Measurements from ENCODE around the gene MBD4. TPM values are rescaled to one million over a fixed set of nuclear protein-coding genes. Genes with fewer than 3 reads are reported as not detected.
"Not testable (repeated sequence)": the region's sequence is repeated elsewhere in the genome, so short reads cannot be mapped to it uniquely, and the experiment has no call there.

The MBD4 gene
- total RNA-seq, 2 experiments from 2014 or later: 50.1 to 50.6 TPM

DNA sequence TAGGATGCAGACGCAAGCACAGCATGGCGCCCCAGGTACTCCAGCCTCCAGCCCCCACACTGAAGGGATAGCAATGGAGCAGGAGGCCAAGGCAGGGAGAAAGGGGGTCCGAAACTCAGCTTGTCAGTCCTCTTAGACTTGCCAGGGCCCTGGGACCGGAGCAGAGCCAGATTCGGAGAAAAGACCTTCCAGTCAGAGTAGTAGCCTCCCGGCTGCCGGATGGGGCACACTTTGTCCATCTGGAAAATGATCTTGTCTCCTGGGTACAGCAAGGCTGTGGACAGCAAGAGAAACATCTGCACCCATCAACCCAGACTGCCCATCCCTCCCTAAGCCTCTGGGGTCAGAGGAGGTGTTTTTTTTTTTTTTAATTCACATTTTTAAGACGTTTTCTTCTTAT is 35.6 kb downstream of the MBD4 start:
- ATAC-seq (no peak), DNase-seq (no peak)
- ChIA-PET POLR2A (no interaction called here), CTCF (interaction anchor here (2.1 kb wide), 1 partner anchor 21 kb away, joined by 7 read pairs; no protein-coding TSS in a partner anchor)
- no peaks in the 10 kb centered on the region for H3K36me3 Mint-ChIP-seq (ENCODE audit: low read depth)
- no peak overlapping the region for H3K4me3 Mint-ChIP-seq
- H3K4me1 Mint-ChIP-seq (ENCODE audit: low read depth): peaks cover 6% of the 10 kb centered on the region
- no peak overlapping the region for H3K27ac Mint-ChIP-seq
- no peaks in the 10 kb centered on the region for H3K9me3 Mint-ChIP-seq (ENCODE audit: insufficient read depth)
- H3K27me3 Mint-ChIP-seq (ENCODE audit: low read depth): peaks cover 2% of the 10 kb centered on the region

DNA sequence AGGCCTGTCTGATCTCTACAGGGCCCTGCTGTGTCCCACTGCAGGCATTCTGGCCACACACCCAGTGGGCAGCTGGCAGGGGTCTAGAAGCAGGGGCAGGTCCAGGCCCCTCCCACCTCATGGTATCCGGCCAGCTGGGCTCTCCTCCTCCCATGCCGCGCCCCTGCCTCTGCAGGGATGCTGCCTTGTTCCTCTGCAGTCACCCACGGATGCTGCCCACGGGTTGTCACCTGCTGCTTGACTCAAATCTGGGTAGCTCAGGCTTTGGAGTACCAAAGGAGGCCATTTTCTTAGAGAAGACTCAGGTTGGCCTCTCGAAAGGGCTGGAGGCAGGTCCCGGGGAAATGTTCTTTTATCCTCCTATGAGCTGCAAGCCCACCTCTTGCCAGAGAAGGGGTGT is 36.3 kb downstream of the MBD4 start:
- Mint-ChIP-seq H3K36me3 (ENCODE audit: low read depth) (no peaks in the 10 kb centered on the region), H3K27me3 (ENCODE audit: low read depth) (peaks cover 2% of the 10 kb centered on the region), H3K27ac (no peak overlapping the region), H3K4me1 (ENCODE audit: low read depth) (peaks cover 9% of the 10 kb centered on the region), H3K4me3 (no peak overlapping the region), H3K9me3 (ENCODE audit: insufficient read depth) (no peaks in the 10 kb centered on the region)
- ChIA-PET CTCF (interaction anchor here (2.1 kb wide), 1 partner anchor 20 kb away, joined by 7 read pairs; no protein-coding TSS in a partner anchor), POLR2A (no interaction called here)
- no peak for ATAC-seq
- no peak for DNase-seq

DNA sequence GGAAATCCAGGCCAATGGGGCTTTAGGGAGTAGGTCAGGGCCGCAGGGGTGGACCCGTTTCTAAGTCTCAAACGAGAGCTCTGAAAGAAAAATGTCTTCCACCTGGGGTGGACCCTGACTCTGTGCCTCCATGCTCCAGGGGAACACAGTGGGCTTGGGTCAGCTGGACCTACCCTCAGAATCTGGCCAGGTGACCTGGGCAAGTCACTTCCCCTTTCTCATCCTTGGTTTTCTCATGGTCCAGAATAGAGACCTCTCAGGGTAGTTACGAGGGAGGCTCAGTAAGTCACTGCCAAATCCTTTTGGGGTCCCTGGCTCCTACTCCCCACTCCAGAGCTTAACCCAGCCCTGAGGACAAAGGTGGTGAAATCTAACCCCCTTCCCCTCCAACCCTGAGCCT is 37.1 kb downstream of the MBD4 start:
- Mint-ChIP-seq H3K4me1 (ENCODE audit: low read depth) (peaks cover 17% of the 10 kb centered on the region), H3K27ac (peak overlapping the region; percentile 28), H3K27me3 (ENCODE audit: low read depth) (peaks cover 2% of the 10 kb centered on the region), H3K36me3 (ENCODE audit: low read depth) (peaks cover 3% of the 10 kb centered on the region), H3K4me3 (no peak overlapping the region), H3K9me3 (ENCODE audit: insufficient read depth) (no peaks in the 10 kb centered on the region)
- no peak for DNase-seq
- CTCF ChIA-PET: no interaction called here
- ATAC-seq: no peak
- POLR2A ChIA-PET: no interaction called here

DNA sequence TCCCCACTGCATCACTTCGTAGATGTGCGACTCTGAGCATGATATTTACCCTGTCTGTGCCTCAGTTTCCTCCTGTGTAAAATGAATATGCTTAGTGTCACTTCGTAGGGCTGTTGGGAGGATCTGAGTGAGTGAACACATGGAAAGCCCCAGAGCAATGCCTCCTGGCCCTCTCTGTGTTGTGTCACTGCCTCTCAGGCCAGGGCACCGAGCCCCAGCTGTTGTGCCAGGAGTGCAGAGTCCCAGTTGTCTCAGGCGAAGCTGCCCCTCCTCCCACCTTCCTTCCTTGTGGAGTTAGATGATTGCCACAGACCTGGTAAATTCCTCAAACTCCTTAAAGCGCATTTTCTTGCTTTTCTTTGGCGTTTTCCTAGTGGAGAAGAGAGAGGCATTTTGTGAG is 37.5 kb downstream of the MBD4 start:
- Mint-ChIP-seq H3K9me3 (ENCODE audit: insufficient read depth) (no peaks in the 10 kb centered on the region), H3K27me3 (ENCODE audit: low read depth) (peaks cover 2% of the 10 kb centered on the region), H3K4me3 (no peak overlapping the region), H3K4me1 (ENCODE audit: low read depth) (peaks cover 21% of the 10 kb centered on the region), H3K36me3 (ENCODE audit: low read depth) (peaks cover 6% of the 10 kb centered on the region), H3K27ac (no peak overlapping the region)
- ChIA-PET POLR2A (no interaction called here), CTCF (no interaction called here)
- ATAC-seq (no peak), DNase-seq (no peak)

DNA sequence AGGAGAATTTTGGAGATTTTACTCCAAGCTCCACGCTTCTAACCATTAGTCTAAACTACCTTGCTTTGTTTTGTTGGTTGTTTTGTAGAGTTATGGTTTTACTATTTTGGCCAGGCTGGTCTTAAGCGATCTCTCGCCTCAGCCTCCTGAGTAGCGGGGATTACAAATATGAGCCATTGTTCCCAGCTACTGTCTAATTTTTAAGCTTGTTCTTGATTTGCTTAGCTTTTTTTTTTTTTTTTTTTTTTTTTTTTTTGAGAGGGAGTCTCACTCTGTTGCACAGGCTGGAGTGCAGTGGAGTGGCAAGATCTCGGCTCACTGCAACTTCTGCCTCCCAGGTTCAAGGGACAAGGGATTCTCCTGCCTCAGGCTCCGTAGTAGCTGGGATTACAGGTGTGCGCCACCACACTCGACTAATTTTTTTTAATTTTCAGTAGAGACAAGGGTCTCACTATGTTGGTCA is 39.8 kb downstream of the MBD4 start:
- Mint-ChIP-seq H3K27ac (peak overlapping the region; percentile 97), H3K4me3 (peak overlapping the region; percentile 93), H3K9me3 (ENCODE audit: insufficient read depth) (no peaks in the 10 kb centered on the region), H3K4me1 (ENCODE audit: low read depth) (peaks cover 37% of the 10 kb centered on the region), H3K27me3 (ENCODE audit: low read depth) (no peaks in the 10 kb centered on the region), H3K36me3 (ENCODE audit: low read depth) (peaks cover 22% of the 10 kb centered on the region)
- ATAC-seq: no peak
- ChIA-PET CTCF (interaction anchor here (0.6 to 4.0 kb wide), 27 partner anchors 9 to 238 kb away, joined by 3 to 22 read pairs (median 4); partner anchors contain the start of genes EFCAB12, IFT122 and MBD4), POLR2A (interaction anchor here (0.6 to 1.8 kb wide), 4 partner anchors 13 to 84 kb away, joined by 4 to 13 read pairs (median 5); partner anchors contain the start of genes IFT122 and MBD4)
- DNase-seq: no peak

DNA sequence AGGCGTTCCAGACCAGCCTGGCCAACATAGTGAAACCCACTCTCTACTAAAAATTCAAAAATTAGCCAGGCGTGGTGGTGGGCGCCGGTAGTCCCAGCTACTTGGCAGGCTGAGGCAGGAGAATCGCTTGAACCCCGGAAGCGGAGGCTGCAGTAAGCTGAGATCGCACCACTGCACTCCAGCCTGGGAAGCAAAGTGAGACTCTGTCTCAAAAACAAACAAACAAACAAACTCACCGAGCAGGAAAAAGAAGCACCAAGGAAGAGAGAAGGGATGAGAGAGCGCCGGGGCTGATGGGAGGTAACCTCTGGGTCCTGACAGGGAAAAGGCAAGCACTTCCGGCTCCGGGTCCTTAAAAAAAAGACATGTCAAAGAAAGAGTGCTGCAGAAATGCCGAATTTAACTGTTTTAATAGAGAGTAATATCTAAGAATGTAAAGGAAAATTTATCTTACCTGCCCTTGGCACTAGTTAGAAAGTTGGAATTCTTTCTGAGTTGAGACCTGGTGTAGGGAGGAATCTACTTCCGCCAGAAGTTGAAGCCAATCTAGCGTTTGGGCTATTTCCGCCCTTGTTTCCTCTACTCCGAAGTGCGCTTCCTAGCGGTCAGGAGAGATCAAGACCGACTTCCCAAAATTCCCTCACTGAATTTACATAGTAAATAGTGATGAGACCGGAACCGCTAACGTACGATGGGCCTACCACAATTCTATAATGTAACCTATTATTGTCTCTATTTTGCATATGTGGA is 40.4 kb downstream of the MBD4 start:
- POLR2A ChIA-PET: interaction anchor here (0.6 to 1.9 kb wide), 5 partner anchors 13 to 83 kb away, joined by 4 to 13 read pairs (median 4); partner anchors contain the start of genes IFT122 and MBD4
- Mint-ChIP-seq H3K9me3 (ENCODE audit: insufficient read depth) (no peaks in the 10 kb centered on the region), H3K27ac (peak overlapping the region; percentile 97), H3K4me1 (ENCODE audit: low read depth) (peaks cover 37% of the 10 kb centered on the region), H3K36me3 (ENCODE audit: low read depth) (peaks cover 26% of the 10 kb centered on the region), H3K27me3 (ENCODE audit: low read depth) (no peaks in the 10 kb centered on the region), H3K4me3 (peak overlapping the region; percentile 93)
- peak; percentile 82 for ATAC-seq
- DNase-seq: peak; percentile 85
- CTCF ChIA-PET: interaction anchor here (0.6 to 4.0 kb wide), 28 partner anchors 9 to 237 kb away, joined by 3 to 22 read pairs (median 4); partner anchors contain the start of genes EFCAB12, IFT122 and MBD4

DNA sequence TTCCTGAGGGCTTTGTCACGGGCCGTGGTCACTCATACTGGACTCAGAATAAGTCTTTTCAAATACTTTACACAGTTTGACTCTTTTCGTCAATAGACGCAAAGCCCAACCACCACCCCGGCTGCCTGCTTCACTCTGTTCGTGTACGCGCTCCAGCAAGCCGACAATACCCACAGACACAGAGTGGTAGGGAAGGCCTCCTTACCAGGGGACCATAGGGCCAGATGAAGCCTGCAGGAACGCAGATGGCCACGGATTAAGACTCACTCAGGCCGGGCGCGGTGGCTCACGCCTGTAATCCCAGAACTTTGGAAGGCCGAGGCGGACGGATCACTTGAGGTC is 41.0 kb downstream of the MBD4 start:
- CTCF ChIA-PET: interaction anchor here (0.7 to 4.0 kb wide), 6 partner anchors 10 to 53 kb away, joined by 3 to 22 read pairs (median 9); partner anchors contain the start of genes EFCAB12, IFT122 and MBD4
- Mint-ChIP-seq H3K9me3 (ENCODE audit: insufficient read depth) (no peaks in the 10 kb centered on the region), H3K4me1 (ENCODE audit: low read depth) (peaks cover 37% of the 10 kb centered on the region), H3K27me3 (ENCODE audit: low read depth) (no peaks in the 10 kb centered on the region), H3K4me3 (peak overlapping the region; percentile 93), H3K36me3 (ENCODE audit: low read depth) (peaks cover 26% of the 10 kb centered on the region), H3K27ac (peak overlapping the region; percentile 97)
- POLR2A ChIA-PET: interaction anchor here (0.6 to 1.9 kb wide), 2 partner anchors 41 to 82 kb away, joined by 4 read pairs; partner anchors contain the start of genes IFT122 and MBD4
- DNase-seq (peak; percentile 32), ATAC-seq (peak; percentile 52)

DNA sequence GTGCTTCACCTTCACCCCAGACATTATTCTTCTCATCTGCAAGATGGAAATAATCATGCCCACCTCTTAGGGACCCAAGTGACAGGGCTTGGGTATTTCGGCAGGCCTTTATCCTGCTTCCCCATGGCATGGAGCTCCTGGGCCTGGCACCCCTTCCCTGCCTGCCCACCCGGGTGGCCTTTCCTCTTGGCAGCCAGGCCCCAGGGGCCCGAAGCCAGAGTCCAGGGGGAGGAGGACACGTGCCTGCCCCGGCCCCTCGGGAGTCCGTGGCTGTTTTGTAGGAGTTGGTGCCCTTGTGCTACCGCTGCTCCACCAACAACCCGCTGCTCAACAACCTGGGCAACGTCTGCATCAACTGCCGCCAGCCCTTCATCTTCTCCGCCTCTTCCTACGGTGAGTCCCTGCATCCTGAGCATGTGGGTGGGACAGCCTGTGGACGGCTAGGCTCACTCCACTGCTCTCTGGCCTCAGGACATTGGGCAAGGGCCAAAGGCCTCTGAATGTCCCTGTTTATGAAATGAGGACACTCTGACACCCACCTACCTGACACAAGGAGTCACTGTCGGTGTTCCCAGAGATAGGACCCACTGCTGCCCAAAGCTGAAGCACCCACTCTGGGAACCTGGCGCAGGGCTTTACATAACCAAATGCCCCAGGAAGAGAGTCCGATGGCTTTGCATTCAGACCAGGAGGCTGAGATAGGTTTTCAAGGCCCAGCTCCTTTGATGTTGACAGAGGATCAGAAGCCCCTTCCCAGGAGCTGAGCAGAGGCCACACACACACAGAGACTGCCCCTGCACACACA is 45.8 kb downstream of the MBD4 start:
- POLR2A ChIA-PET; H3K9me3 Mint-ChIP-seq (ENCODE audit: insufficient read depth); DNase-seq; ATAC-seq; H3K27ac Mint-ChIP-seq; H3K27me3 Mint-ChIP-seq (ENCODE audit: low read depth); CTCF ChIA-PET; H3K4me3 Mint-ChIP-seq: not testable (repeated sequence)
- peaks cover 53% of the 10 kb centered on the region for H3K36me3 Mint-ChIP-seq (ENCODE audit: low read depth)
- peaks cover 32% of the 10 kb centered on the region for H3K4me1 Mint-ChIP-seq (ENCODE audit: low read depth)

DNA sequence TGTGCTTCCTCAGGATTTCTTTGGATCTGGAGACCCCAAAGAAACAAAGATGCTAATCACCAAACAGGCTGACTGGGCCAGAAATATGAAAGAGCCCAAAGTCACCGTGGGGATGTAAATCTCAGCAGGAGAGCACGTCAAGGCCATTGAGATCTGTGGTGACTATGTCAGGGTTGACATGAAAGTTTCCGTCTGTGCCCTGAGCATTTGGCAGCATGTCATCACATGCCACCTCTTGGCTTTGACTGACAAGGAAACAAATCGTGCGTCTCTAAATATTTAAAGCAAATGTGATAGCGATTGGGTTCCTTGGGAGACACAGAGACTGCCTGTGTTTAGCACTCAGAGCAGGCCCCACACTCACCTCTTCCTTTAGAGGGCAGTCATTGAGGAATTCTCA is 46.5 kb downstream of the MBD4 start:
- Mint-ChIP-seq H3K36me3 (ENCODE audit: low read depth) (peaks cover 53% of the 10 kb centered on the region), H3K9me3 (ENCODE audit: insufficient read depth) (no peaks in the 10 kb centered on the region), H3K27ac (no peak overlapping the region), H3K4me1 (ENCODE audit: low read depth) (peaks cover 27% of the 10 kb centered on the region), H3K4me3 (no peak overlapping the region), H3K27me3 (ENCODE audit: low read depth) (no peaks in the 10 kb centered on the region)
- CTCF ChIA-PET: no interaction called here
- DNase-seq: no peak
- POLR2A ChIA-PET: no interaction called here
- no peak for ATAC-seq

DNA sequence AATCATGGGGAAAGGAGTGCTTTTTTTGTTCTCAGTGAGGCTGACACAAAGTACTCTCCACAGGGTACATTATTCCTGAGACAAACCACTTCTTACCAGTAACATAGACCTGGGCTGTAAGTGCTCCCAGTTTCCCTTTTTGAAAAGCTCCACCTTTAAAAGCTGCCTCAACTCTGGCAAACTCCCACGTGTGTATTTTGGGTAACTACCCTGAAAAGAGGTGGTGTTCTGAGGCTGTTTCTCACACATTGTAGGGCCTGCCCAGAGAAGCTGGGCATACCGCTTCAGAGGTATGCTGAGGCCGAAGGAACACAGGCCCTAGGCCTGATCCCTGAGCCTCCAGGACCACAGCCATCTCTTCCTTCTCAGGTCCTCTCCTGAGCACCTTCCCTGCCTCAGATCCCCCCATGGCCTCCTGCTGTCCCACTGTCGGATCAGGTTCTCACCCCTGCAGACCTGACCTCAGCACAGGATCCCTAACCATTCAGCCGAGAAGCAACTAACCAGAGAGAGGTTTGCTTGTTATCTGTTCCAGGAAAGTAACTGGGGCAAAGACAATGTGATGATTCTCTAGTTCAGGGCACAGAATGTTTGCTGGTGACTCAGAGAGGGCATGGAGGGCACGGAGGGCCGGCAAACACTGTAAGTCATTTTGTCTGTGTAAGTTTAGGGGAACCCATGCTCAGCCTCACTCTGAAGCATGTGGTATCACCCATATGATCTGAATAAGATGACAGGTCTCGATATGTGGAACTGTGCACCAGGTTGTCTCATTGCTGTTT is 47.5 kb downstream of the MBD4 start:
- H3K36me3 Mint-ChIP-seq (ENCODE audit: low read depth): peaks cover 51% of the 10 kb centered on the region
- H3K4me1 Mint-ChIP-seq (ENCODE audit: low read depth): peaks cover 17% of the 10 kb centered on the region
- H3K27ac Mint-ChIP-seq; H3K9me3 Mint-ChIP-seq (ENCODE audit: insufficient read depth); H3K4me3 Mint-ChIP-seq; DNase-seq; CTCF ChIA-PET; H3K27me3 Mint-ChIP-seq (ENCODE audit: low read depth); POLR2A ChIA-PET: not testable (repeated sequence)
- peak; percentile 13 for ATAC-seq

DNA sequence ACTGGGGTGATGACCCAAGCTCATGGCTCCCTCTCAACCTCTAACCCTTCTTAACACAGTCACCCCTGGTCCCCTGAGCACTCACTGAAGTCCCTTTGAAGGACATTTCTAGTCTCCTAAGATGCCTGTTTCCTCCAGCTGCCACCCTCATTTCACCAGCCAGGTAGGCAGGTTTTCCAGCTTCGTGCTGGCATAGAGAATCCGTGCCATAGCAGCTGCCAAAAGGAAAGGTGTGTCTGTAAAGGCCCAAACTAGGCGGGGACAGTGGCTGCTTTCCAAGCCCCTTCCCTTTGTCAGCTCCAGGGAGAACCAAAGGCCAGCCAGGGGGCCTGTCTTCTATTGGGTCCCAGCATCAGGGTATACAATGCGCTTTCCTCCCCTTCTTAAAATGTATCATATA is 48.2 kb downstream of the MBD4 start:
- H3K27ac Mint-ChIP-seq; H3K9me3 Mint-ChIP-seq (ENCODE audit: insufficient read depth); H3K4me3 Mint-ChIP-seq; ATAC-seq; DNase-seq; H3K4me1 Mint-ChIP-seq (ENCODE audit: low read depth); POLR2A ChIA-PET; H3K27me3 Mint-ChIP-seq (ENCODE audit: low read depth): not testable (repeated sequence)
- CTCF ChIA-PET: interaction anchor here (1.0 to 1.6 kb wide), 3 partner anchors 8 to 63 kb away, joined by 3 to 5 read pairs (median 4); no protein-coding TSS in a partner anchor
- H3K36me3 Mint-ChIP-seq (ENCODE audit: low read depth): peaks cover 51% of the 10 kb centered on the region
